Measurements from ENCODE around the gene RBFOX2. TPM values are rescaled to one million over a fixed set of nuclear protein-coding genes. Genes with fewer than 3 reads are reported as not detected.
"Not testable (repeated sequence)": the region's sequence is repeated elsewhere in the genome, so short reads cannot be mapped to it uniquely, and the experiment has no call there.

The RBFOX2 gene
- polyA plus RNA-seq, 4 donors = 113 to 208 (median 133) TPM

- DNase-seq (ENCODE audit: low read depth in 4 of 4, low spot score in 3 of 4) = no peak
These were observed 299.9 kb downstream of the RBFOX2 start for GRCh38 chr22:35728639-35729308.

DNA sequence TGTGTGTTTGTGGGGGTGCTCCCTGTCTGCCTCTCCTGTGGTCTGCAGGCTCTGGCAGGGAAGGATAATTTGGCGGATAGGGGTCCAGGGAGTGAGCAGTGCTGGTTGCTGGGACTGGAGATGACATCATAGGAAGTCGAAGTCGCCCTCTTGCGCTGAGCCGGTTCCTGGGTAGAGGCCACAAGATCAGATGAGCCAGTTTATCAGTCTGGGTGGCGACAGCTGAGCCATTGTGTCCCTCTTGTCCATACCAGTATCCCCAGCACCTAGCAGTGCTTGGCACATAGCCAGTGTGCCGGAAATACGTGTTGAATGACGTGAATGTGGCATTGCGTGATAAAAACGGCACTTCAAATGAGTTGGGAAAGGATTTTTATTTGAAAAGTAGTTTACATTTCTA, 301.2 kb downstream of the RBFOX2 start:
- no peak for DNase-seq (ENCODE audit: low read depth in 4 of 4, low spot score in 3 of 4)

DNA sequence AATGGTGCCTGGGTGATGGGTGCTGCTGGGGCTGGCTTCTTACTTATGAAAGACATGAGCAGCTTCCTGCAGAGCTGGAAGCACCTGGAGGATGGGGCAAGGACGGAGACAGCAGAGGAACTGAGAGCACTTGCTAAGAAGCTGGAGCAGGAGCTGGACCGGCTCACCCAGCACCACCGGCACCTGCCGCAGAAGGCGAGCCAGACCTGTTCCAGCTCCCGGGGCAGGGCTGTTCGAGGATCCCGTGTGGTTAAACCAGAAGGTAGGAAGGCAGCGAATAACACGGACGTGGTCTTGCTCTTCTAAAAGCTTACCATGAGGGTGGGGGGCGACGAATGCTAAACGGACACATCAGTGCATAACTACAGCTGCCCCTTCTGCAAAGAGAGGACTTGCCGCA, 301.7 kb downstream of the RBFOX2 start:
- no peak for DNase-seq (ENCODE audit: low read depth in 4 of 4, low spot score in 3 of 4)

GRCh38 chr22:35726398-35726797, 302.2 kb downstream of the RBFOX2 start:
- no peak for DNase-seq (ENCODE audit: low read depth in 4 of 4, low spot score in 3 of 4)

DNA sequence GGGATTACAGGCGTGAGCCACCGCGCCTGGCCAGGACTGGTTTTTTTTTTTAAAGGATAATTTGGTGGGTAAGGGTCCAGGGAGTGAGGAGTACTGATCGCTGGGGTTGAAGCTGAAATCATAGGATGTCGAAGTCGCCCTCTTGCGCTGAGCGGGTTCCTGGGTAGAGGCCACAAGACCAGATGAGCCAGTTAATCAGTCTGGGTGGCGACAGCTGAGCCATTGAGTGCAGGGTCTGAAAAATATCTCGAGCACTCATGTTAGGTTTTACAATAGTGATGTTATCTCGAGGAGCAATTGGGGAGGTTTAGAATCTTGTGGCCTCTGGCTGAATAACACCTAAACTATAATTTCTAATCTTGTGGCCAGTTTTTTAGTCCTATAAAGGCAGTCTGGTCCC, 303.1 kb downstream of the RBFOX2 start:
- DNase-seq (ENCODE audit: low read depth in 4 of 4, low spot score in 3 of 4) = no peak

DNA sequence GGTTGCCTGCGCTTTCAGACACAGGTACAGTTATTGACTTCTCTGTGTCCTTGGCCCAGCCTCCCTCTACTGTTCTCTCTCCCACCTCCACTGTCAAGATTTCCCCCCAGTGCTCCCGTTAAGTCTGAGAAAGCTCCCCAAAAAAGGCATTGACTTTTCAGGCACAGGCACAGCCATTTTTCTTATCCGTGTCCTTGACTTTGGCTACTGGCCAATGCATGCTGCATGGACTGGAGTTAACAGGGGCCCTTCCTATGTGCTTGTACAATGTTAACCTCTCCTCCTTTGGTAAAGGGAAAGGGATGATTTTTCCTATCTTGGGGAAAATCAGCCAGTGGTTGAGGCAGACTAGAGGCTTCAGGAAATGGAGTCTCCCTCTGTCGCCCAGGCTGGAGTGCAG, 306.7 kb downstream of the RBFOX2 start:
- no peak for DNase-seq (ENCODE audit: low read depth in 4 of 4, low spot score in 3 of 4)

- no peak for DNase-seq (ENCODE audit: low read depth in 4 of 4, low spot score in 3 of 4)
These were observed 309.3 kb downstream of the RBFOX2 start for GRCh38 chr22:35719212-35719875.

DNA sequence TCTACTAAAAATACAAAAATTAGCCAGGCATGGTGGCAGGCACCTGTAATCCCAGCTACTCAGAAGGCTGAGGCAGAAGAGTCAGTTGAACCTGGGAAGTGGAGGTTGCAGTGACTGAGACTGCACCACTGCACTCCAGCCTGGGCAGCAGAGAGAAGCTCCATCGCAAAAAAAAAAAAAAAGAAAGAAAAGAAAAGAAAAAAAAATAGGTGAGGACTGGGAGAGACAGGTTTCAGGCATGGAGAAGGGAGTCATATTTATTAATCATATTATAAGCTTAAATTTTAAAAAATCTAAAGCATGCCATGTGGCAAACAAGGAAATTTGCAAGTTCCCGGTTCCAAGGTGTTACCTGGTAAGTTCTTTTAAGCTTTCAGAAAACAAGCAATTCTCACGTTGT, 311.1 kb downstream of the RBFOX2 start, which contains the start of gene APOL5:
Gene APOL5, plus strand, starts transcription at position 301 of the 400 bp plus-strand sequence. Its CDS starts 0 bp downstream, at position 301.
- no peak for DNase-seq (ENCODE audit: low read depth in 4 of 4, low spot score in 3 of 4)

GRCh38 chr22:35712672-35713071, 316.0 kb downstream of the RBFOX2 start:
- no peak for DNase-seq (ENCODE audit: low read depth in 4 of 4, low spot score in 3 of 4)

- no peak for DNase-seq (ENCODE audit: low read depth in 4 of 4, low spot score in 3 of 4)
These were observed 317.3 kb downstream of the RBFOX2 start for GRCh38 chr22:35711336-35711735.

- no peak for DNase-seq (ENCODE audit: low read depth in 4 of 4, low spot score in 3 of 4)
These were observed 319.7 kb downstream of the RBFOX2 start for GRCh38 chr22:35708917-35709316.

DNA sequence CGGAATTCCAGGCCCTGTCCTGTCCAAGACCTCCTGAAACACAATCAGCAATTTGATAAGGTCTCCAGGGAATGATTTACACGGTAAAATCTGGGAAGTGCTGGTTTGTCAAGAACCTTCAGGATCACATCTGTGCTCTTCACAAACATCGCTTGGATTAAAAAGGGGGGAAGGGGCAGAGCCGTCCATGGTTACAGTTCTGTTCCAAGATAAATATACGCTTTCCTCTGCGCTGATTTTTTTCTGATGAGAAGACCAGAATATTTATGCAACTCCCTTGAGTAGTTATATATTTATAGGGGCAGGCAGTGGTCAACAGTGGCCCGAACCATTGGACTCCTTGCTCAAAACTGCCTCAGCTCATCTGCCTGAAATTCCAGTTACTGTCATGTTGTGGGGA, 320.2 kb downstream of the RBFOX2 start:
- no peak for DNase-seq (ENCODE audit: low read depth in 4 of 4, low spot score in 3 of 4)

- no peak for DNase-seq (ENCODE audit: low read depth in 4 of 4, low spot score in 3 of 4)
These were observed 323.5 kb downstream of the RBFOX2 start for GRCh38 chr22:35705141-35705540.

GRCh38 chr22:35703861-35704584, 324.6 kb downstream of the RBFOX2 start:
- DNase-seq (ENCODE audit: low read depth in 4 of 4, low spot score in 3 of 4) = no peak

DNA sequence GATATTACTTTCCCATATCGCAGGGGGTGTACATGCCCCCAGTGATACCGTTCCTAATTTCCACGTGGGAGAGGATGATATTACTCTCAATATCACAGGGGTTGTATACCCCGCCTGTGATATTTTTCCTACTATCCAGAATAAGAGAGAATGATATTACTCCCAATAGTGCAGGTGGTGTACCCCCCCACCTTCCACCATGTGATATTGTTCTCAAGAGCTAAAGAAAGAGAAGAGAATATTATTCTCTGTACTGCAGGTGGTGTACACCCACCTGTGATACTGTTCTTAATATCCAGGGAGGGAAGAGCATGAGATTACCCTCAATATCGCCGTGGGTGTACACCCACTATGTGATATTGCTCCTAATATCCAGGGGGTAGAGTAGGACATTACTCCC, 328.8 kb downstream of the RBFOX2 start:
- not testable (repeated sequence) for DNase-seq (ENCODE audit: low read depth in 4 of 4, low spot score in 3 of 4)

- DNase-seq (ENCODE audit: low read depth in 4 of 4, low spot score in 3 of 4) = no peak
These were observed 331.5 kb downstream of the RBFOX2 start for GRCh38 chr22:35697142-35697541.

DNA sequence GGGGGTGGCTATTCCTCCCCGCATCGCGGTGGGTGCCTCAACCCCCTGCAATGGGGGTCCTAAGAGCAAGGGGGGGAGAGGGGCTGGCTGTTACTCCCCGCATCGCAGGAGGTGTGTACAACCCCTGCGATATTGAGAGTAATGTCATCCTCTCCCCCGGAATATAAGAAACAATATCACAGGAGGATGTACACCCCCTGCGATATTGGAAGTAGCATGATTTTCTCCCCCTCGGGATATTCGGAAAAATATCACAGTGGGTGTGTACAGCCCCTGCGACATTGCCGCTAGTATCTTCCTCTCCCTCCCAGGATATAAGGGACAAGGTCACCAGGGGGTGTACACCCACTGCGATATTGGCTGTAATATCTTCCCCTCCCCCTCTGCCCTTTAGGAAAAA, 333.4 kb downstream of the RBFOX2 start:
- DNase-seq (ENCODE audit: low read depth in 4 of 4, low spot score in 3 of 4) = no peak

GRCh38 chr22:35690001-35690400, 338.6 kb downstream of the RBFOX2 start:
- DNase-seq (ENCODE audit: low read depth in 4 of 4, low spot score in 3 of 4) = no peak

- no peak for DNase-seq (ENCODE audit: low read depth in 4 of 4, low spot score in 3 of 4)
These were observed 339.5 kb downstream of the RBFOX2 start for GRCh38 chr22:35688913-35689675.
